ENCODE measurements around the gene PRDM4.
"Not testable (repeated sequence)": the region's sequence is repeated elsewhere in the genome, so short reads cannot be mapped to it uniquely, and the experiment has no call there.

PRDM4 gene

GRCh38 chr12:107775093-107775721 lies 14.3 kb upstream of the PRDM4 start:
- in situ Hi-C loops (cut with MboI; ENCODE audit: low pct_unique_long_range_greater_than_20kb, low sequenced_read_pairs) = no loop called here

DNA sequence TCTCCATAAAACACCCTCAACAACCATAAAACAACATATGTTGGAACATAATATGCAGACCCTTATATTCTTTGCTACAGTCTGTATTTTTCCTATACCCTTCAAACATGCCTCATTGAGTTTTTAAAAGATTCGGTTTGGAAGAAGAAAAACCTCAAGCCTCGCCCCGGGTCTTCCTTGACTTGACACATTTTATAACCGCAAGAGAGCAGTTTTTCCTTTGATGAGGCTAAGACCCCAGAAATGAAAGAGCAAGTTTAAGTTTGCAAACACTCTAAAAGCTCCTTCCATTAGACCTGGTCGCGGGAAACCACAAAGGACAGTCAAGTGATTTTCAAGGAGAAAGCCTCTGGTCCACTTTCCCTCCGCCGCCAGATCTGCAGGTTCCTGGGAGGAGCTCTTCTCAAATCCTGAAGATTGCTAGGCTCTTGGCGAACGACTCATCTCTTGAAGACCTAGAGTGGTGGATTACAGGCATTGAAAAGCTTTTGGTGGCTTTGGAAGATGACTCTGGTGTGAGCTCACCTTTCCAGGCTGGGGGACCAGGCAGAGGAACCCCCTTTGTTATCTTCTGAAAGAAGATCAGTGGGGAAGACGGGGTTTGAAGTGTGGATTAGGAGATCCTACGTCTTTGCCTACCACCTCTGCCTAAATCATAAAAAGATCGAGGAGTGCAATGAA lies 13.6 kb upstream of the PRDM4 start, which contains the start of gene ASCL4:
Gene ASCL4, plus strand, starts transcription at position 356 of the 681 bp plus-strand sequence. CDS start 515 bp downstream, outside the sequence.
- in situ Hi-C loops (cut with MboI; ENCODE audit: low pct_unique_long_range_greater_than_20kb, low sequenced_read_pairs) = loop anchor here (25.0 kb wide), 1 partner anchor 113 kb away; no protein-coding TSS in a partner anchor
- no peak for DNase-seq

More at GRCh38 chr12:107775093-107775721, 14.3 kb upstream of the PRDM4 start:
- no peak for DNase-seq

DNA sequence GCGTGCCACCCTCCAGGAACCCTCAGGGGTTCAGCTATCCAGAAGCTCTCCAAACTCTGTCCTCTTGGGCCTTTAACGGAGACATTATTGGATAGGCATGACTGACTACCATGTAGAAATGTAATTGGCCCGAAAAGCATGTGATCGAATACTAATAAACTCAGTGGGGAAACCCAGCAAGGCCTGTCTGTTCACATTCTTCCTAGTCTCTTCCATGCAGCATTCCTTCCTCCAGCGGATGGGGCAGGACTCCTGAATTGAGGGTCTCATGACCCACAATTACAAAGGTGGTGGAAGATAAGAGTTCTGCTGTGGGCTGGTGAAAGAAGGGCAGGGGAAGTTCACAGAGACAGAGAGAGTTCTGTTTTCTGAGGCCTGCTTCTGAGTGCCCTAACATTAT lies 6.5 kb upstream of the PRDM4 start:
- in situ Hi-C loops (cut with MboI; ENCODE audit: low pct_unique_long_range_greater_than_20kb, low sequenced_read_pairs) = loop anchor here (25.0 kb wide), 1 partner anchor 120 kb away; no protein-coding TSS in a partner anchor
- no peak for DNase-seq

GRCh38 chr12:107765316-107765715 lies 4.4 kb upstream of the PRDM4 start:
- in situ Hi-C loops (cut with MboI; ENCODE audit: low pct_unique_long_range_greater_than_20kb, low sequenced_read_pairs) = loop anchor here (25.0 kb wide), 1 partner anchor 122 kb away; no protein-coding TSS in a partner anchor
- no peak for DNase-seq

- in situ Hi-C loops (cut with MboI; ENCODE audit: low pct_unique_long_range_greater_than_20kb, low sequenced_read_pairs) = loop anchor here (25.0 kb wide), 1 partner anchor 123 kb away; no protein-coding TSS in a partner anchor
- DNase-seq = no peak
Measured at GRCh38 chr12:107764626-107765025, 3.7 kb upstream of the PRDM4 start.

DNA sequence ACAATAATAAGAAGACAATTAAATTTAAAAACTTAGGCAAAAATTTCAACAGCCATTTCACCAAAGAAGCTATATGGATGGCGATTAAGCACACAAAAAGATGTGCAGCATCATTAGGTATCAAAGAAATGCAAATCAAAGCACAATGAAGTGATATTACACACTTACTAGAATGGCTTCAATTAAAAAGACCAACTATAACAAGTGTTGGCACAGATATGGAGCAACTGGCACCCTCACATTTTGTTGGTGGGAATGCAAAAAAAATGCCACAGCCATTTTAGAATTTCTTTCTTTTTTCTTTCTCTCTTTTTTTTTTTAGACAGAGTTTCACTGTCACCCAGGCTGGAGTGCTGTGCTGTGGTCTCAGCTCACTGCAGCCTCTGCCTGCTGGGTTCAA lies 1.9 kb upstream of the PRDM4 start:
- no peak for DNase-seq
- in situ Hi-C loops (cut with MboI; ENCODE audit: low pct_unique_long_range_greater_than_20kb, low sequenced_read_pairs) = loop anchor here (25.0 kb wide), 1 partner anchor 124 kb away; no protein-coding TSS in a partner anchor

DNA sequence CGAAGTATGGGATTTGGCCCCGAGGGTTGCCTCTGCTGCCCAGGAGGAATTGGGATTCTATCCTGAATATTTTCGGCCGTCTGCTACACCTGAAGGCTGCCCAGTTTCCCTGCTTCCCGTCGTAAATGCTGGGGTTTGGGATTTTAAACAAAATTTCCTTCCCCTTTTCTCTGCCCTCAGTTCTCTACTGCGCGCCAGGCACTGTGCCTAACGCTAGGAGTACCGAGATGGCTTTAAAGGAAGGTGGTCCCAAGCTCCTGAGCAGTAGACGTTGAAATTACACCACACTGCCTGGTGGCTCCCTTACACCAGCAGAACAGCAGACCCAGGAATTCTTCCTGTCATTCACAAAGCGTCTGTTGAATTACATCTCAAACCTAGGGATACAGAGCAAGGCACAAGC lies 566 bp upstream of the PRDM4 start:
- in situ Hi-C loops (cut with MboI; ENCODE audit: low pct_unique_long_range_greater_than_20kb, low sequenced_read_pairs) = loop anchor here (25.0 kb wide), 1 partner anchor 126 kb away; no protein-coding TSS in a partner anchor
- no peak for DNase-seq

DNA sequence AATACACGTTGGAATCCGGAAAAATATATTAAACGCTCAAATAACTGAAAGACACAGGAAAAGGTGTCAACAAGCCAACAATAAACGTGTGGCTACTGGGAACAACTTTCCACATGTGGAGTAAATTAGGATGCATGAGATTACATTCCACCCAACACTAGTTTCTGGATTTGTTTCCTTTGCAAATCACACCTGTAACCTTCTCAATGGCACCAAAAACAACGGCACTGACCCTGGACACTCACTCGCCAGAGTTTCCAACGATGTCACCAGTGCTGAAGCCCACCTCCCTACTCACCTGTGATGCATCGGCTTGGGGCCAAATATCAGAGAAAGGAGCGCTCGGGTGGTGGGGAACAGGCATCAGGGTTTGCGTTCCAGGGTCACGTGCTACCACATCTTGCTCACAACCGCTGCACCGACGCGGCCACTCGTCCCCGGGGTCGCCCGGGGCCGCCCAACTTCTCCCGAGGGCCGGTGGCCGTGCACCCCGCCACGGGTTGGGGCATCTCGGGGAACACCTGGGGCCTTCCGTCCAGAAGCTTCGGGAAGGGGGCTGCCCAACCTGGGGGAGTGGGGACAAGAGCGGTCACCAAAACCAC lies 629 bp downstream of the PRDM4 start:
- DNase-seq = peak; percentile 39
- in situ Hi-C loops (cut with MboI; ENCODE audit: low pct_unique_long_range_greater_than_20kb, low sequenced_read_pairs) = loop anchor here (25.0 kb wide), 1 partner anchor 127 kb away; no protein-coding TSS in a partner anchor

GRCh38 chr12:107759410-107759809 lies 1.5 kb downstream of the PRDM4 start:
- in situ Hi-C loops (cut with MboI; ENCODE audit: low pct_unique_long_range_greater_than_20kb, low sequenced_read_pairs) = loop anchor here (25.0 kb wide), 1 partner anchor 128 kb away; no protein-coding TSS in a partner anchor
- DNase-seq = peak; percentile 48

DNA sequence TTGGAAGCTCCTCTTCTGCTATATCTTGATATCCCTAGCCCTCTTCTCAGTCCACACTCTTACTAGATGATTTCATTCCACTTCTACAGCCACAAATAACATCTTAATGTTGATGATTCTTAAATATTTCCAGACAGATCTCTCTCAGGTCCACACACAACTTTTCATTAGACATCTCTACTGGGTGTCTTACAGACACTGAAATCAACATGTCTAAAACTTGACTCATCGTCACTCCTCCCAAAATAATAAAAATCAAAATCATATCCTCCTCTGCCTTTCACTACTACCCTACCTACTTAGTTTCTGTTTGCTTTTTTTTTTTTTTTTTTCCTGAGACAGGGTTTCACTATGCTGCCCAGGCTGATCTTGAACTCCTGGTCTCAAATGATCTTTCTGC lies 11.9 kb downstream of the PRDM4 start:
- DNase-seq = no peak
- in situ Hi-C loops (cut with MboI; ENCODE audit: low pct_unique_long_range_greater_than_20kb, low sequenced_read_pairs) = no loop called here

- in situ Hi-C loops (cut with MboI; ENCODE audit: low pct_unique_long_range_greater_than_20kb, low sequenced_read_pairs) = no loop called here
- peak; percentile 5 for DNase-seq
Measured at GRCh38 chr12:107748472-107748871, 12.5 kb downstream of the PRDM4 start.

GRCh38 chr12:107736914-107737313 lies 24.0 kb downstream of the PRDM4 start:
- peak; percentile 60 for DNase-seq
- in situ Hi-C loops (cut with MboI; ENCODE audit: low pct_unique_long_range_greater_than_20kb, low sequenced_read_pairs) = no loop called here

DNA sequence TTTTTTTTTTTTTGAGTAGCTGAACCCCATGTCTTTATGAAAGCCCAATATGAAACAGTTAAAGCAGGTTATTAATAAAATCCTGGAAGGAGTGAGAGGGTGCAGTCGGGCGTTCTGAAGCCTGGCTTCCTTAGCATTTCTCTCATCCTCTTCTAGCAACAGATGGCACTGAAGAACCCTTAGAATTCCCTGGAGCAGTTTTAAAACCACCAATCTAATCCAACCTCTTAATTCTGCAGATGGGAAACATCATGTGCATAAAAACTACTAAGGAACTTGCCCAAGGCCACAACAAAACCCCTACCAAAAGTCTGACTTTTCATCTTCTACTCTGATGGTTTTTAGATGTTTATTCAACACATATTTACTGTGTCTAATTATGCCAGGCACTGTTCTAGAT lies 25.2 kb downstream of the PRDM4 start:
- DNase-seq = no peak
- in situ Hi-C loops (cut with MboI; ENCODE audit: low pct_unique_long_range_greater_than_20kb, low sequenced_read_pairs) = no loop called here

DNA sequence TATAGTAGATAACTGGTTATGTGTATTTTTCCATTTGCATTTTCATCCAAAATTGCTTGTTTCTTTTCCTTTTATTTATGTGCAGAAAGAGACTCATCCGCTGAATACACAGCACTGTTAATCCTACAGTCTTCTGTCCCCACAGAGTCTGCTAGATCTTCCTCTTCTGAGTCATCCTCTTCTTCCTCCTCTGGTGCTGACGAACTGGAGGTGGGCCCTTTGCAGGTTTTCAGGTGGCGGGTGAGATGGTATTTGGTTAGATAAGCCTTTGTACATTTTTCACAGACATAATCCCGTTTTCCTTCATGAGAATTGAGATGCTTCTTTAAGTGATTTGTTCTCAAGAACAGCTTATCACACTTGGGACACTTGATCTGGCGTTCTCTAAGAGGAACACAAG lies 26.8 kb downstream of the PRDM4 start:
- in situ Hi-C loops (cut with MboI; ENCODE audit: low pct_unique_long_range_greater_than_20kb, low sequenced_read_pairs) = no loop called here

GRCh38 chr12:107732365-107732764 lies 28.6 kb downstream of the PRDM4 start:
- in situ Hi-C loops (cut with MboI; ENCODE audit: low pct_unique_long_range_greater_than_20kb, low sequenced_read_pairs) = no loop called here

More for the DNA sequence above, 26.8 kb downstream of the PRDM4 start:
- DNase-seq = no peak

GRCh38 chr12:107731366-107731765 lies 29.6 kb downstream of the PRDM4 start:
- no peak for DNase-seq
- in situ Hi-C loops (cut with MboI; ENCODE audit: low pct_unique_long_range_greater_than_20kb, low sequenced_read_pairs) = no loop called here

More at GRCh38 chr12:107732365-107732764, 28.6 kb downstream of the PRDM4 start:
- peak; percentile 5 for DNase-seq

GRCh38 chr12:107730618-107731341 lies 30.2 kb downstream of the PRDM4 start:
- in situ Hi-C loops (cut with MboI; ENCODE audit: low pct_unique_long_range_greater_than_20kb, low sequenced_read_pairs) = no loop called here
- no peak for DNase-seq

GRCh38 chr12:107727742-107728141 lies 33.2 kb downstream of the PRDM4 start:
- in situ Hi-C loops (cut with MboI; ENCODE audit: low pct_unique_long_range_greater_than_20kb, low sequenced_read_pairs); DNase-seq: not testable (repeated sequence)

DNA sequence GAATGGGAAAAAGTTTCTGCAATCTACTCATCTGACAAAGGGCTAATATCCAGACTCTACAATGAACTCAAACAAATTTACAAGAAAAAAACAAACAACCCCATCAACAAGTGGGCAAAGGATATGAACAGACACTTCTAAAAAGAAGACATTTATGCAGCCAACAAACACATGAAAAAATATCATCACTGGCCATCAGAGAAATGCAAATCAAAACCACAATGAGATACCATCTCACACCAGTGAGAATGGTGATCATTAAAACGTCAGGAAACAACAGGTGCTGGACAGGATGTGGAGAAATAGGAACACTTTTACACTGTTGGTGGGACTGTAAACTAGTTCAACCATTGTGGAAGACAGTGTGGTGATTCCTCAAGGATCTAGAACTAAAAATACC lies 33.6 kb downstream of the PRDM4 start:
- in situ Hi-C loops (cut with MboI; ENCODE audit: low pct_unique_long_range_greater_than_20kb, low sequenced_read_pairs); DNase-seq: not testable (repeated sequence)

Data from KBM-7 (cell line).